Right ventricle myocardium inferior (tissue), 1 donor: Measurements from ENCODE around the gene SCFD2. TPM values are rescaled to one million over a fixed set of nuclear protein-coding genes. Genes with fewer than 3 reads are reported as not detected.
"Not testable (repeated sequence)": the region's sequence is repeated elsewhere in the genome, so short reads cannot be mapped to it uniquely, and the experiment has no call there.

Experiments
- ATAC-seq: fragments of 200-7000 bp; cut with Tn5 transposase; one replicate; pipeline ENCODE4 v1.9.1; 2020; ENCODE audit warnings: mild to moderate bottlenecking, moderate library complexity
- DNase-seq: peaks from one replicate; pipeline ENCODE4 v3.0.0; 2021; ENCODE audit errors: missing footprints
- intact Hi-C: fragments of 100-400 bp; cut with DNase I; formaldehyde crosslinking; loops from one replicate; pipeline ENCODE4 v1.11.0; 2022
- total RNA-seq: library from RNA; stranded (reverse); fragmentation: NEBNext Ultra II Directional; extraction: Animal tissue kit (Norgen Biotek cat#: 25700); gene quantifications from one replicate; pipeline ENCODE4 v1.2.1, GENCODE V29; 2021
- donor health status: DM: no; HTN: yes; CAD: no; lungs with severe emphysema.

SCFD2 gene
- total RNA-seq, 1 donor from 2014 or later = 10.0 TPM

- intact Hi-C loops = no loop called here
- no peak for DNase-seq
- ATAC-seq = no peak
Measured at GRCh38 chr4:53049528-53049927, 316.3 kb downstream of the SCFD2 start.

- ATAC-seq = no peak
- intact Hi-C loops = no loop called here
- no peak for DNase-seq
Measured at GRCh38 chr4:53044651-53044960, 321.3 kb downstream of the SCFD2 start.

GRCh38 chr4:53043891-53044650 lies 321.8 kb downstream of the SCFD2 start:
- no peak for DNase-seq
- intact Hi-C loops = no loop called here
- ATAC-seq = no peak

- ATAC-seq (no peak), DNase-seq (no peak)
- intact Hi-C loops = no loop called here
Measured at GRCh38 chr4:53043055-53043454, 322.8 kb downstream of the SCFD2 start.

- intact Hi-C loops = no loop called here
Measured at GRCh38 chr4:53040851-53041250, 325.0 kb downstream of the SCFD2 start.

GRCh38 chr4:53040459-53040815 lies 325.4 kb downstream of the SCFD2 start:
- DNase-seq (no peak), ATAC-seq (no peak)
- intact Hi-C loops = no loop called here

More at GRCh38 chr4:53040851-53041250, 325.0 kb downstream of the SCFD2 start:
- ATAC-seq (no peak), DNase-seq (no peak)

GRCh38 chr4:53039741-53040458 lies 326.0 kb downstream of the SCFD2 start:
- ATAC-seq (no peak), DNase-seq (no peak)
- intact Hi-C loops = no loop called here

- no peak for DNase-seq
- ATAC-seq = no peak
- intact Hi-C loops = no loop called here
Measured at GRCh38 chr4:53037892-53038291, 328.0 kb downstream of the SCFD2 start.

GRCh38 chr4:53032908-53033307 lies 333.0 kb downstream of the SCFD2 start:
- intact Hi-C loops, ATAC-seq, DNase-seq: not testable (repeated sequence)

GRCh38 chr4:53026233-53026632 lies 339.6 kb downstream of the SCFD2 start:
- intact Hi-C loops = loop anchor here (10.0 kb wide), 1 partner anchor 99 kb away; no protein-coding TSS in a partner anchor
- DNase-seq (no peak), ATAC-seq (no peak)

- ATAC-seq = no peak
- intact Hi-C loops = loop anchor here (5.0 to 10.0 kb wide), 2 partner anchors 101 to 354 kb away; partner anchors contain the start of gene FIP1L1
- no peak for DNase-seq
Measured at GRCh38 chr4:53023677-53024299, 342.1 kb downstream of the SCFD2 start.

GRCh38 chr4:53022513-53023100 lies 343.3 kb downstream of the SCFD2 start:
- ATAC-seq (peak; percentile 53), DNase-seq (no peak)
- intact Hi-C loops = loop anchor here (5.0 to 10.0 kb wide), 2 partner anchors 102 to 355 kb away; partner anchors contain the start of gene FIP1L1

- no peak for DNase-seq
- intact Hi-C loops = loop anchor here (5.0 to 10.0 kb wide), 2 partner anchors 103 to 355 kb away; partner anchors contain the start of gene FIP1L1
- ATAC-seq = no peak
Measured at GRCh38 chr4:53021754-53022512, 343.9 kb downstream of the SCFD2 start.

- peak; percentile 29 for ATAC-seq
- intact Hi-C loops = loop anchor here (5.0 to 10.0 kb wide), 3 partner anchors 105 to 885 kb away; partner anchors contain the start of gene FIP1L1
- DNase-seq = no peak
Measured at GRCh38 chr4:53019485-53020382, 346.1 kb downstream of the SCFD2 start.

- intact Hi-C loops = loop anchor here (10.0 kb wide), 1 partner anchor 886 kb away; no protein-coding TSS in a partner anchor
- DNase-seq (no peak), ATAC-seq (no peak)
Measured at GRCh38 chr4:53018471-53018870, 347.4 kb downstream of the SCFD2 start.

- intact Hi-C loops = loop anchor here (10.0 kb wide), 1 partner anchor 889 kb away; no protein-coding TSS in a partner anchor
- no peak for ATAC-seq
- no peak for DNase-seq
Measured at GRCh38 chr4:53016099-53016820, 349.6 kb downstream of the SCFD2 start.

GRCh38 chr4:53015681-53016080 lies 350.2 kb downstream of the SCFD2 start:
- no peak for ATAC-seq
- no peak for DNase-seq
- intact Hi-C loops = loop anchor here (2.0 to 10.0 kb wide), 2 partner anchors 889 to 1217 kb away; no protein-coding TSS in a partner anchor
